Measurements from ENCODE around the gene XBP1. TPM values are rescaled to one million over a fixed set of nuclear protein-coding genes. Genes with fewer than 3 reads are reported as not detected.

XBP1 gene
- total RNA-seq, 1 donor from 2014 or later: 107 TPM

Other genes with a start within 250 kb of the XBP1 start
- 5.5 TPM for gene TTC28, start 120.7 kb downstream of the XBP1 start, total RNA-seq
- gene CHEK2, start 58.7 kb downstream of the XBP1 start, total RNA-seq: 14.9 TPM
- gene HSCB, start 58.5 kb downstream of the XBP1 start, total RNA-seq: 10.9 TPM
- 8.5 TPM for gene CCDC117, start 27.9 kb downstream of the XBP1 start, total RNA-seq
- 6.4 TPM for gene ZNRF3, start 83.0 kb upstream of the XBP1 start, total RNA-seq